ENCODE data around the gene ANKH. TPM values are rescaled to one million over a fixed set of nuclear protein-coding genes. Genes with fewer than 3 reads are reported as not detected.

ANKH gene
- total RNA-seq, 1 donor from 2014 or later = 25.5 TPM

- ATAC-seq = no peak
Observed at GRCh38 chr5:14730881-14731280, 140.7 kb downstream of the ANKH start.

DNA sequence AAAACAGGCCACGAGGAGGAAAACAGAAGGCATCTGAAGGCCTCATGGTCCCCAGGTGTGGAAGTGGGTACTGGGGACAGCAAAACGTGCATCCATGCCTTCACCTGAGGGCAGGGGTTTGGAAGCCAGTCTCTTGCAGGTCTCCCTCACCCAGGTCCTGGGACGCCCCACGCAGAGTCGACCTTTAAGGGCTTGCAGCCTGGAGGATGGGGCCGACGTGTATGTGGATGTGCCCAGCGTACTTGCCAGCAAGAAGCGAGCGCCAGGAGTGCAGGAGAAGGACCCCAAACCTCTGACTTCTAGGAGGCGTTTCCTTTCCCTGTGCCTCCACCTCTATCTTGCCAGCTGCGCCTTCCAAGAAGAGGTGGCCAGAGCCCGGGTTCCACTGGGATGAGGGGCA, 141.1 kb downstream of the ANKH start:
- ATAC-seq = no peak

DNA sequence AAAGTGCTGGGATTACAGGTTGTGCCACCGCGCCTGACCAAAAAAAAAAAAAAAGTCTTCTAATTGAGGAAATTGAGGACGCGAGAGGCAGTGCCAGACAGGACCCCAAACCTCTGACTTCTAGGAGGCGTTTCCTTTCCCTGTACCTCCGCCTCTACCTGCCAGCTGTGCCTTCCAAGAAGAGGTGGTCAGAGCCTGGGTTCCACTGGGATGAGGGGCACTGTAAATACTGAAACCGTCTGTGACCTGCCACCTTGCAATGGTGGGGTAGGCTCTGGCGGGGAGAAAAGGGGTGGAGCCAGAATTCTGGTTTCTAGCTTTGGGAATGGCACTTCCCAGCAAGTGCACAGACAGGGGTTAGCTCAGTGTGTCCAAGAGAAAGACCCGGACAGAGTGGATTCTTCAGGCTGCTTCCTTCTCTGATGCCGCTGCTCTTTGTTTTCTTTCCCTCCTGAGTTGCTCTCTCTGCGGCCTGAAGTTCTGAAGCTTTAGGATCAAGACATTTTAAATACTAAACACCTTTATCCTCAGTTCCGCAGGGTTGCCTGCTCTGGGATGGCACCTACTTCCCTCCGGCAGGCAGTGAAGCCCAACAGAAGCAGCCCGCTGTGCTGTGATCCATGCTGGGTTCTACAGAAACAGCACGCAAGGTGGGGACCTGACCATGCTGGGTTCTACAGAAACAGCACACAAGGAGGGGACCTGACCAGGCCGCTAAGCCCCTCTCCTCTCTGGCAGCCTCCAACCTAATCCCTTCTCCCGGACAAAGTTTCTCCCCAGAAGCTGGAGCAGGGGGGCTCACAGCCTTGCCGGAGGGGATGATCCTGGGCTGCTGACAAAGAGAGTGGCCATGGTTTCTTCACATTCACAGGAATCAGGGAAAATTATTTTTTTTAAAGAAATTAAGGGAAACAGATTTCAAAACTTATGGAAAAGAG, 141.9 kb downstream of the ANKH start:
- no peak for ATAC-seq

GRCh38 chr5:14728459-14728938, 143.1 kb downstream of the ANKH start:
- ATAC-seq = no peak

DNA sequence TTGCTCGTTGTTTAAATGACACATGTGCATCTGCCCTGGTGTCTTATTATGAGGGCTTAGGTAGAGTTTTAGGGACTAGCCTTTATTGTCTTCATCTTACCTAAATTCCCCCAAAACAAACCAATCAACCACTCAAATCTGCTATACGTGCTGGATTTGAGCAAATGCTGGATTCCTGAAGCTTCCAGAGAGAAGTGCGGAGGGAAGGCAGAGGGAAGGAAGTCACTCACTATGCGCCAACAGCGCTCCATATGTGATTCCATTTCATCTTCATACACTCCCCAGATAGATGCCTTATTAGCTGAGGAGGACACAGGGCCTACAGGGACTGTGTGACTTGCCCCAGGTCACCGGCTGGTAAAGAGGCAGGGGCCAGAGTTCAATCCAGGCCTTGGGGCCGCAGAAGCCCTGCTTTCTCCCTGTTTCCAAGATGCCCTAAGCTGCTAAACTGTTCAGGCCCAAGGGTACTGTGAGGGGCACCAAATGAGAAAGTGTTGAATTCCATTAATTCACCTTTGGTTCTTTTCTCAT, 143.6 kb downstream of the ANKH start:
- ATAC-seq = no peak

GRCh38 chr5:14727428-14727865, 144.1 kb downstream of the ANKH start:
- peak; percentile 75 for ATAC-seq

- ATAC-seq = no peak
Observed at GRCh38 chr5:14726066-14726838, 145.3 kb downstream of the ANKH start.

DNA sequence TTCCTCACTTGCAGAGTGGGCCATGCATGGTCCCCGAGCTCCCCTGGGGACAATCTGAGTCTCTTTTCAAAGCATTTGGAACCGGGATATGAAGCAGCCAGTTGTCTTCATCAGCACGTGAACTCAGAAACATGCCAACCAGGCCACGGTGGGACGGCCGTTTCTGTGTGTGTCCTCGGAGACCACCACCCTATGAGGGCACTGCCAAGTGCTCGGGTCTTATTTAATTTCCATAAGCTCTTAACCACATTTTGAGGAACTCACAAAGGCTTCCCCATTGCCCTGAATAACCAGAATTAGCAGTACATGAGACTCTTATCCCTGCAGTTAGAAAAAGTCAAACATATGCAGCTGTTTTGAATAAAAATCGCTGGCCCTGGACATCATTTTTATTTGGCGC, 146.9 kb downstream of the ANKH start:
- no peak for ATAC-seq

DNA sequence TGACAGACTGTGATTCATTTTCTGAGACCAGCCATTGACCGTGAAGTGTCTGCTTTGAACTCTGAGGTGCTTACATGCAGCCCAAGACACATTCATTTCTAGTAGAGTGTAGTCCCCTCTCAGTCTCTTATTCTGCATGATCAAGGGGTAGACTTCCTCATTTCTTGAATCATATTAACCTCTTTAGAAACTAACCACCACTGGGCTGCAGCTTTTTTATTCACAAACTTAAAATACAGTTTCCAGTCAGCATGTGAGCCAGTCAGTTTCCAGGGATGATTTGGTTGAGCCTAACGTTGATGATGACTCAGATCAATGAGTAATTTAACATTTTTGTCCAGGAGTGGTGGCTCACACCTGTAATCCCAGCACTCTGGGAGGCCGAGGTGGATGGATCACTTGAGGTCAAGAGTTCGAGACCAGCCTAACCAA, 147.9 kb downstream of the ANKH start:
- ATAC-seq = no peak

DNA sequence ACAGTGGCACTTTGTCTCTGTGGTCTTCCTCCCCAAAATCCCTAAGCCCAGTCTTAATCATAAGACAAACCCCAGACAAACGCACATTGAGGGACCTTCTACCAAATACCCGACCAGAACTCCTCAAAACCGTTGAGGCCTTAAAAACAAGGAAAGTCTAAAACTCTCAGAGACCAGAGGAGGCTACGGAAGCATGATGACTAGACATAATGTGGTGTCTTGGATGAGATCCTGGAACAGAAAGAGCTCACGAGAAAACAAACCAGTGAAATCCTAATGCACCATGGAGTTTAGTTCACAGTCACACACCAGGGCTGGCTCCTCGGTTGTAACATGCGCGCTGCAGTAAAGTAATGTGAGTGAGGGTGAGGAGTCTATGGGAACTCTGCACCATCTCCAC, 148.7 kb downstream of the ANKH start:
- no peak for ATAC-seq

- no peak for ATAC-seq
Observed at GRCh38 chr5:14721990-14722656, 149.5 kb downstream of the ANKH start.

DNA sequence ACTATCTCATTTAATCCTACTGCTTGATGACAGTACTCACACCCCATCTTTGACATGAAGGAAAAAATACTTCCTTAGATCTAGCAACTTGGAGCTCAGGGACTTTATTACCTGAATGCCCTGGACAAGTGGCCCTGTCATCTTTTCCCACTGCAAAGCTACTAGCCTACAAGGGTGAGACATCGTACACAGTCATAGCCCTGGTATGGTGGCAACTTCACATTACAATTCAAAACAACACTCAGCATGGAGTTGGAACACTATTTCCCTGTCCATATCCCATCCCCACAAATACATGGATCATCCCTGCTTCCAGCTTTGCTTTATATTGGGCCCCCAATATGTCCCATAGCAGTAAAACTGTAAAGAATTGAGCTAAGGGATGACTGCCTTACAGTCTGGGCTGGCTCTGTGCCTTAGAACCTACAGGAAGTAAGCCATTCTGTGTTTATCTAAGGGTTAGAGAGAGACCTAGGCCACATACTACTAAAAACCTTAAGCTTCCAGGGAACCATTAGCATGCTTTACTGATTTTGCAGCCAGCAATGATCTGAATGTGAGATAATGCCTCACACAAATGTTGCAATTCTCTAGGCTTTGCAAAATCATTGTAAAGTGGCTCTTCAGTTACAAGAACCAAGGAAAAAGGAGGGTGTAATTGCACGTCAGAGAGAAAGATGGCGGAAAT, 151.2 kb downstream of the ANKH start:
- peak; percentile 53 for ATAC-seq

GRCh38 chr5:14718778-14719177, 152.8 kb downstream of the ANKH start:
- no peak for ATAC-seq

DNA sequence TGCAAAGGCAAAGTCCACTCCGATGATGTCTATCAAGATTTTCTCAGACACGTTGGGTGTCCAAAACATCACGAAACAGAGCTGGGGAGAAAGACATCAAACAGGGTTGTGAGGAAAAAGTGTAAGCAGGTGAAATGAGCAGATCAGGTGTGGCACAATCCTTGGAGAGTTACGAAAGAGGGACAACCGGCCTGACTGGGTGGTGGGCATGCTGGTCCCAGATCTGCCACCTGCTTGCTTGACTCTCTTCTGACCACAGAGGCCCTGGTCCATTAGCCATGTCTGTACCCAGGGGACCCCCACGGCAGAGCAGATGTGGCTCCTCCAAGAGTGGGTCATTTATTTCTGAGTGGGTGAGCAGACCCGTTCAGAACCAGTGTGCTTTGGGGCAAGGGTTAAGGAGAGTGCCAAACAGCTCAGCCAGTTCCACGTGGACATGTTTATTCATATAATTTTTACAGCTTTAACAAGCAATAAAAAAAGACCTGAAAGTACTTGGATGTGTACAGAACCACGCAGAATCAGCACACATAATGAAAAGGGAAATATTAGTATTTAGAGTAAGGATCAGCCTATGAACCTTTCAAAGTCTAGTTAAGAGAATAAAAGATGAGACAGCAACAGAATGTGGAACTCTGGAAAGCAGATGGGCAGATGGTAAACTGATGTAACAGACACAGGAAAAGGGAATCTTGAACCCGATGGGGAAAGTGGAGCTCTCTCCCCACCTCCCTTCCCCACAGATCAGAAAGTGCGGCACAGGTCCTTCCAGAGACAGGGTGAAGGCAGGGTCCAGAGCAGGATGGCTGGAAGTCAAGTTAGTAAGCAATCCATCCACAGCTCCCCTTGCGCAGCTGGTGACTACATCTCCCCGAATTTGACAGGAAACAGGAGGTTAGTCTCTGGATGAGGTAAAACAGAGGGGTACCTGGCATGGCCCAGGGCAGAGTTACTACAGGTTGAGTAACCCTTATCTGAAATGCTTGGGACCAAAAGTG, 154.5 kb downstream of the ANKH start:
- ATAC-seq = no peak

- no peak for ATAC-seq
Observed at GRCh38 chr5:14715481-14715880, 156.1 kb downstream of the ANKH start.

DNA sequence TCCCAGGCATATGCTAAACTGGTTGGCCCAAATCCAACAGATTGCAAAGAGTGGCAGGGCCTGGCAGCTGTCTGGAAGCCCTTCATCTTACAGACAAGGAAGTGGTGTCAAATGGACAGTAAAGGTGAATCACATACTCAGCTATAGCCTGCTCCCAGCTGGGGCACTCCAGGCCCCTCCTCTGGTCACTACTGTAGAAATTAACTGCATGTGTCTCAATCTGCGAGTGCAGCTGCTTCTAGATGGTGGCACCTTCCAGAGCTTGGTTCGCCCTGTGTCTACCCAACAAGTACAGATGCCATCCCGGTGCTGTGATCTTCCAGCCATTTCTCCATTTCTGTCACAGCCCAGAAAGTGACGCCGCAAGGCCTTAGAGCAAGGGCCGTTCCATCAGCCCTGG, 156.9 kb downstream of the ANKH start:
- ATAC-seq = no peak

DNA sequence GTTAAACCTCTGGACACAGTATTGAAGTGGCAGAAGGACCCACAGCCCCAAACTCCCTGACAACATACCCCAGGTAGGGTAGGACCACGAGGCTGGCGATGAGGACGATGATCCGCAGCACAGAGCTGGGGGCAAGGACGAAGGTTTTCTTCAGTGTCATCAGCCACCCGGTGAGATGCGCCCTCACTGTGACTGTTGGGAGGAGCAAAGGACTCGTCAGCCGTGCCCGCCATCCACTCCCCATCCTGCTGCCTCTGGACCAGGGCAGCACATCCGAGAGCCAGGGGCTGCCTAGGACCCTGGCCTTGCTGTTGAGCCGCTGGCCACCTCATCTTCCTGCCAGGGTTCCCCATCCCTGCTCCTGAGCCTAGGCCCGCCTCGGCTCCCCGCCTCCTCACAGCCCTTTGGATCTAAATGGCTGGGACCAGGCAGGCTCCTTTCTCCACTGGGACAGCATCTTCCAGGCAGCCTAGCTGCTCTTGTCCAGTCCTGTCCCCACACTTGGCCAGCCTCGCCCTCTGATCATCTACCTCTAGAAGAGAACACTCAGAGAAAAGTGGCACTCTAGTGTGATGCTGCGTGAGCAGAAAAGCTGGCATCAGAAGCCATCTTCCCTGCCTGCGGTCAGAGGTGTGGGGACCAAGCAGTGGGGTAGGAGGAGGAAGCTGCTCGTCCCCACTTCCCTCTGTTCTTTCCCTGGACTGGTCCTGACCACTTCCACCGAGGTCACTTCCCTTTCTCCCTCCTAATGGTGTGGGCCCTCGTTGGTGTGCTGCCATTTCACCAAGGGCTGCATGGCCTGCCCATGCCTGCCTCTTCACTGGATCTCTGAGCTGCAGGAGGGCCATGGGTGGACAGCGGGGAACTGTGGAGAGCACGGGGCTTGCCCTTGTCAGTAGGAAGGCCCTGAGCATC, 157.8 kb downstream of the ANKH start:
- no peak for ATAC-seq

DNA sequence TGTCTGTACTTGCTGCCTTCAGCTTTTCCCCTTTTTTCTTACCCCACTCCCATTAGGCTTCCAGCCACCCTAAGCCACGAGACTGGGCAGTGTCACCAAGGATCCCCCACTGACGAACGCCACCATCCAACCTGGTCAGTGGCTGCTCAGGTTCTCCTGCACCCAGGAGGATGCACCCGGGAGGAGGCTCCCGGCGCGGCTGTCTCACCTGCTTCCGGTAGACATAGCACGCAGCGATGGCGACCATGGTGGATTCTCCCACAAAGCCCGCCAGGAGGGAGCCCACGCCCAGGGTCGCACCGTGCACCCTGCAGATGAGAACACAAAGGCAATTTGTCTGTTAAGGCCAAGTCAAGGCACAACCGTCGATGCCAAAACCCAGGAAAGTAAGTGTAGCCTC, 158.9 kb downstream of the ANKH start:
- ATAC-seq = no peak

GRCh38 chr5:14712131-14712530, 159.4 kb downstream of the ANKH start:
- no peak for ATAC-seq
